NCI-H460 (cell line): ENCODE data around the gene AK8. TPM values are rescaled to one million over a fixed set of nuclear protein-coding genes. Genes with fewer than 3 reads are reported as not detected.
"Not testable (repeated sequence)": the region's sequence is repeated elsewhere in the genome, so short reads cannot be mapped to it uniquely, and the experiment has no call there.

ENCODE experiments used
- DNase-seq: peaks from one replicate; pipeline ENCODE4 v3.0.0-alpha.2; 2016; ENCODE audit warnings: low read depth; ENCODE audit errors: extremely low read depth
- total RNA-seq: library from RNA; depleted of rRNA; stranded (reverse); fragments of >200 nt; shearing (Covaris generic); gene quantifications from 2 replicates; pipeline ENCODE4 v1.2.3, GENCODE V29; 2014

AK8 gene
- total RNA-seq, 1 experiment from 2014 or later: 0.42 TPM

DNA sequence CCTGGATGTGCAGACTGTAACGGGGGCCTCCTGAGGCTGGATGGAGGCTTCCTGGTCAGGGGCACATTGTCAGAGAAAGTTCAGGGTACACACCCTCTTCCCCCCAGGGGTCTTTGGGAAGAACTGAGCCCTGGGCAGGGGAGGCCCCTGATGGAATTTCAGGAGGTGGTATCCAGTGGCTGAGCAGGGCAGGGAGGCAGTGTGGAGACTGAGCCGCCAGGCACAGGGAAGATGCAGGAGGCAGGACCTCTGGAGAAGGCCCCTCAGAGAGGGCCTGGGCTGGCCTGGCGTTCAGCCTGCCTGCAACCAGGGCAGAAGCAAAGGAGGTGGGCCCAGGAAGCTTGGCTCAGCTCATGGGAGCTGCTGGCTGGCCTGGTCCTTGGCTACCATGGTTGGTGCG lies 154.3 kb downstream of the AK8 start:
- DNase-seq: no peak

DNA sequence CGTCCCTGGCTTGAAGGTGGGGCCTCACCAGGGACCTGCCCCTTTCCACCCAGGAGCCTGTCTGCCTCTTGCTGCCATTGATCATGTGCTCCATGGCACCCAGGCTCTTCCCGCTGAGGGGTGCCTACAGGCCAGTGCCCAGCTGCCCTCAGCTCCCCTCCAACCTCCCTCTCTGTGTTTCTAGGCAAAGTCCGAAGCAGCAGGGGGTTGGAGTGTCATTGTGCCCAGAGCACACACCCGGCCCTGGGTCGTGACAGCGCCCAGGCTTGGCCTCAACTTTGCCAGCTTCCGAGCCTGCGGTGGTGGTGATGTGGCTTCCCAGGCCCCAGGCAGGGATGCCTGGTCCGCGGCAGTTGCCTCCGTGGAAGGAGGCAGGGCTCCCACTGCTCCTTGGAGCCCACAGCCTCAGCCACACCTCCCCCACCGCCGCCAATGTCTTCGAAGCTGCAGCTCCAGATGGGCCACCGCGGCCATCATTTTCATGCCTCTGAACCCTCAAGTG lies 155.5 kb downstream of the AK8 start:
- no peak for DNase-seq

DNA sequence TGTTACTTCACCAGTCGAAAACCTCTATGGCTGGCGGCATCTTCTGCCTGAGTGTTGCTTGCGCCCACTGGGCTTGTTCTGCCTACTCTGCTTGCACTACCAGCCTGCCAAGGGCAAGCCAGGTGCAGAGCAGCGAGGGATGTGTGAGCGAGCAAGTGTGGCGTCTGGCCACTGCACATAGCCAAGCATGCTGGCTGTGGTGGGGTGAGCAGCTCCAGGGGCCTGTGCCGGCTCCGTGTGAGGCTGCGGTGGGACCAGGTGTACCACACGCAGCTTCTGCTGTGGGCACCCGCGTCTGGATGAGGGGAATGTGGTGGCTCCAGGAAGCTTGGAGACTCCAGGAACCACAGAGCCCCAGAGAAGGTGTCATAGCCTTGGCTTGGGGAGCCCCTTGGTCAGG lies 156.4 kb downstream of the AK8 start:
- DNase-seq: no peak

DNA sequence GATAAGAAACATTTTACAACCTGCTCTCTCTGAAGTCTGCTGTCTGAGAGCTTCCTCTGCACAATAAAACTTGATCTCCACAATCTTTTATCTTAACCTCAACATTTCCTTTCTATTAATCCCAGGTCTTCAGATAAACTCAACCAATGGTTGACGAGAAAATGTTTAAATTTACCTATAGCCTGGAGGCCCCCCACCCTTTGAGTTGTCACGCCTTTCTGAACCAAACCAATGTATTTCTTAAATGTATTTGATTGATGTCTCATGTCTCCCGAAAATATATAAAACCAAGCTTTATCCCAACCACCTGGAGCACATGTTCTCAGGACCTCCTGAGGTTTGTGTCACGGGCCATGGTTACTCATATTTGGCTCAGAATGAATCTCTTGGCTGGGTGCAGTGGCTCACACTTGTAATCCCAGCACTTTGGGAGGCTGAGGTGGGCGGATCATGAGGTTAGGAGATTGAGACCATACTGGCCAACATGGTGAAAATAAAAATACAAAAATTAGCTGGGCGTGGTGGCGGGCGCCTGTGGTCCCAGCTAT lies 159.6 kb downstream of the AK8 start:
- DNase-seq: not testable (repeated sequence)

DNA sequence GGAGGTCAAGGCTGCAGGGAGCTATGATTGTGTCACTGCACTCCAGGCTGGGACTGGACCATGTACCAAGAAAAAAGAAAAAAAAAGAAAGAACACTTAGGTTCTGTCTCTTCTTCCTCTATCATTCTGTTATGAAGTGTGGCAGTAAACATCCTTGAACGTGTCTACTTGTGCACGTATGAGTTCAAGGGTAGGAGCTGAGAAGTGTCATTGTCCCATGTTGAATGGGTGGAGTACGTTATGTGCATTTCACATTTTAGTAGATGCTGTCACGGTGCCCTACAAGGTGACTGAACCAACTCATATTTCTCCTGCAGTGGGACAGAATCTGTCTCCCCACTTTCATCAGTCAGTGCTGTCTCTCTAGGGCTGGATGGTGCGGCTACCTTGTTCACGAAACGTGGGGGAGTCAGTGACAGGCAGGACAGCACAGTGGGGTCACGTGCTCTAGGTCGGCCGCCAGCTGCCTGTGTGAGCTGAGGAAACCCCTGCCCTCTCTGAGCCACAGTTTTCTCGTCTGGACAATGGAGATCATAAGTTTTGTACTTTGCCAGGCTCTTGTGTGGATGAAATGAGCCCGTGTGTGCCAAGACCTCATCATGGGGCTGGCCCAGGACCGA lies 160.6 kb downstream of the AK8 start:
- DNase-seq: no peak

DNA sequence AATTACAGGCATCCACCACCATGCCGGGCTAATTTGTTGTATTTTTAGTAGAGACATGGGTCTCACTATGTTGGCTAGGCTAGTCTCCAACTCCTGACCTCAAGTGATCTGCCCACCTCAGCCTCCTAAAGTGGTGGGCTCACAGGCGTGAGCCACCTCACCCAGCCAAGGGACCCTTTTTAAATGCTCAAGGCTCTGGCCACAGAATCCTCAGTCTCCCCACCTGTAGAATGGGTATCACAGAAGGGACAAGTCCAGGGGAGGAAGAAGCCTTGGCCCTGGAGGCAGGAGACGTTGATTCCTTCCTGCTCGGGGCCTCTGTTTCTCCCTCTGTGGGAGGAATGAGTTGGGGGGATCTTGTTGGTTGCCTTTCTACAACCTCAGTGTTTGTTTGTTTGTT lies 162.1 kb downstream of the AK8 start:
- no peak for DNase-seq

DNA sequence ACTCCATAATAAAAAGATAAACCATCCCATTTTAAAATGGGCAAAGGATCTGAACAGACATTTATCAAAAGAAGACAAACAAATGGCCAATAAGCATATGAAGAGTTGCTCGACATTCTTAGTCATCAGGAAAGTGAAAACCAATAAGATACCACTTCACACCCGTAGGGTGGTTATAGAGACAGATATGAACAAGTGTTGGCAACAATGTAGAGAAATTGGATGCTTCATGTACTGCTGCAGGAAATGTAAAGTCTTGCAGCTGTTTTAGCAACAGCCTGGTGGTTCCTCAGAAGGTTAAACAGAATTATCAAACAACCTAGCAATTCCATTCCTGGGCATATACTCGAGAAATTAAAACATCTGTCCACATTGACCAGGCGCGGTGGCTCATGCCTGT lies 165.3 kb downstream of the AK8 start:
- no peak for DNase-seq

DNA sequence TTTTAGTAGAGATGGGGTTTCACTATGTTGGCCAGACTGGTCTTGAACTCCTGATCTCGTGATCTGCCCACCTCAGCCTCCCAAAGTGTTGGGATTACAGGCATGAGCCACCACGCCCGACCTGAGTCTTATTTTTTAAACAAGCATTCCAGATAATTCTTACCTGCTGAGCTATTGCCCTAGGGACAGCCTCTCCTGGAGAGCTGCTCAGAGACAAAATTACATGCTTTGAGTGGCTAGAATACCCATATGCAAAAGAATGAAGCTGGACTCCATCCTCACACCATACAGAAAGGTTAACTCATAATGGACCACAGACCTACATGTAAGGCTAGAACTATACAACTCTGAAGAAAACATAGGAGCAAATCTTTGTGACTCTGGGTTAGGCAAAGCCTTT lies 166.2 kb downstream of the AK8 start:
- DNase-seq: no peak

DNA sequence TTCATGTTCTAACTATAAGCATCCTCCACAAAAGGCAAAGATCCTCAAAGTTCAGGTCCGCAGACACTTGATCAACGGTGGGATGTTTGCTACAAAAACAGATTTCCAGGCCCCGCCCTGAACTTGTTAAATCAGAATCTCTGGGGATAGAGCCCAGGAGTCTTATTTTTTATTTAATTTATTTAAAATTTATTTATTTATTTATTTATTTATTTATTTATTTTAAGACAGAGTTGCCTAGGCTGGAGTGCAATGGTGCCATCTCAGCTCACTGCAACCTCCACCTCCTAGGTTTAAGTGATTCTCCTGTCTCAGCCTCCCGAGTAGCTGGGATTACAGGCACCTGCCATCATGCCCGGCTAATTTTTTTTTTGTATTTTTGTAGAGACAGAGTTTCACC lies 166.9 kb downstream of the AK8 start:
- DNase-seq: not testable (repeated sequence)

DNA sequence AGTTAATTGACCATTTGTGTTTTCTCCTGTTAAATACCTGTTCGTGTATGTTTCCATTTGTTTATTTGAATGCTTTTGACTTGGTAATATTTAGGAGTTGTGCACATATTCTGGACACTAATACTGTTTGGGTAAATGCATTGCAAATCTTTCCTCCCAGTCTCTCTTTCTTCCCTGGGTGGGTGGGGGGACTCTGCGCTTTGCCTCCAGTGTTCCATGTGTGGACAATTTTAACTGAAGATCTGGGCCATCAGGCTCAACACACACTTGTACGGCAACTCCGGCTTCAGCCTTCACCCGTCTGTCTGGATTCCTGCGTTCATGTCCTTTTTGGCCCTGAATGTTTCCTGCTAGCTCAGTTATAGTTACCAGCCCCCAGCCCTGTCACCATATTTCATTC lies 167.8 kb downstream of the AK8 start:
- DNase-seq: no peak

DNA sequence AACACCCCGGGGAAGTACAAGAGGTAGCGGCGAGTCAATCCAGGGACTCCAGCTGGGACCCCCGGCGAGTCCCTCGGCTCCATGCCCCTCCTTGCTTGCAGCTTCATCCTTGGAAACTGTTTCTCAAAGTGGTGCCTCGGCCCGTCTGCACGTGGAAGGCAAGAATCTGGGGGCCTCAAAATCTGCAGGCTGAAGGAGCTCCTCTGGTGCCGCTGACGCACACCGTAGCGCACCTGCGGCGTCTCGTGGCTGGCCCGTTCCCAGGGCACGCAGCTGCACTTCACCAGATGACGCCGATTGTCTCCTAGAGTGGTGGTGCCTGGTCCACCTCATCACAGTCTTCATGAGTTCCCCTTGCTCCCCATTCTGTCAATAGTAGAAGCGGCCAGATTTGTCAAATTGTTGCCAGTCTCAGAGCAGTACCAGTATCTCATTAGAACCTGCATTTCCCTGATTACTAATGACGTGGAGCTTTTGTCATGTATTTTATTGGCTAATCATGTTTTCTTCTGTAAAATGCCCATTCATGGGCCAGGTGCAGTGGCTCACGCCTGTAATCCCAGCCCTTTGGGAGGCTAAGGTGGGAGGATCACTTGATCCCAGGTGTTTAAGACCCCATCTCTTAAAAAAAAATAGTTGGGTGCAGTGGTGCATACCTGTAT lies 169.2 kb downstream of the AK8 start:
- no peak for DNase-seq

DNA sequence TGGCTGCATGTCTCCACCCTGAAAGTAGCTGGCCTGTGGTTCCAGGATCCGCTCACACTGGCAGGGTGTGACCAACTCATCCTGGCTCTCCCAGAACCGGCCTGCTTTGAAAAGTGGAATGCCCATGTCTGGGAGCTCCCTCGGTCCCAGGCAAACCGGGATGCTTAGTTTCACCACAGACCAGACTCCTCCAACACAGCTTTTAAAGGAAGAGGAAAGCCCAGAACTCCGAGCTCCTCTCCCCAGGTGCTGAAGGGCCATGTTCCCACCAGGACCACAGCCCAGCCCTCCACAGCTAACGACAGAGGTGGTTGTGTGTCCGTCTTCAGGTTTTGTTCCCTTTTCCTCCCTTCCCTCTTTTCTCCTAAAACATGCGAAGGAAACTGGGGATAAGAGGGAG lies 169.8 kb downstream of the AK8 start:
- no peak for DNase-seq

DNA sequence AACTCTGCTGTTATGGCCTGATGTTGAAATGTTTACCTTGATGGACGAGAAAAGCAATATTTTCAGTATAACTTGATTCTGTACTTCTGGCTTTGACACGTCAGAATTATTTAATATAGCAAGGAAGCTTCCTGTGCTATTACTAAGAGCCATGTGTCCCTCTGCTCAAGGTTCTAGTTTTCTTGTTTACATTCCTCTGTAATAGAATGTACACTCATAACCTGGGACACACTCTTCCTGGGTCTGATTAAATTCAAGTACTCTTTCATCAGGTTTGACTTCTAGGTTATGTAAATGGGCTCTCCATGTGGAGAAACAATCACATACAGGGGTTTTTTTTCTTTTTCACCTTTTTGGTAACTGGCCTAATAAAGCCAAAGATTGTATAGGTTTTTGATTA lies 174.7 kb downstream of the AK8 start:
- no peak for DNase-seq

DNA sequence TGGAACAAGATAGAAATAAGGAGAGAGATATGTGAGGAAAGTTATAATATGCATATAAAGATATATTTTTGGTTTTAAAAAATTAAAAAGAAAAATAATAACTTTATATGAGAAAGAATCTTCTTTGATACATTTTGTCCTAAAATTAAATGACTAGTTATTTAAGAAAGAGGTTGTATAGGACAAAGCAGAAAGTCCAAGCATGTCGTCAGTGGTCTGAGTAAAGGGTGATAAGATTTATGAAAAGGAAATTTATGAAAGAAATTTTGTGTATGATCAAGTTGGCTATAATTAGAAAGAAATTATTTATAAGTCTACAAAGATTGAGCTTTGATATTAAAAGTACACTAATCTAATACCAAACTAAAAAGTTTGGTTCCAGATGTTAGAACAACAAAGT lies 175.8 kb downstream of the AK8 start:
- DNase-seq: no peak

DNA sequence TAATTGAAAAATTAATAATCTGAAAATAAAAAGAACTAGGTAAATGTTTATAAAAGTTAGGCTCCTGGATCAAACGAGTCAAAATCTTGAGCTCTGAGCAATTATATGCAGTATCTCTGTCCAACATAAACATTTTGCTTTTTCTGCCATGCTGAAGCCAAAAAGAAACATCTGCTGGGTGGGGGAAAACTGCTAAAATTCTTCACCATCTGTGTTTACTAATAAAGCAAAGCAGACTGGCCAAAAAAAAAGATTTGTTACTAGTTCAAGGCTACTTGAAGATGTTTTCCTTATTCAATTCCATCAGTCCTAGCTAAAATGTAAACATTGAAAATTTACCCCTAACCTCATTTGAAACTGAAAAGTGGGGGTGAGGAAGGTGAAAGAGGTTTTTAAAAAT lies 178.1 kb downstream of the AK8 start:
- no peak for DNase-seq

DNA sequence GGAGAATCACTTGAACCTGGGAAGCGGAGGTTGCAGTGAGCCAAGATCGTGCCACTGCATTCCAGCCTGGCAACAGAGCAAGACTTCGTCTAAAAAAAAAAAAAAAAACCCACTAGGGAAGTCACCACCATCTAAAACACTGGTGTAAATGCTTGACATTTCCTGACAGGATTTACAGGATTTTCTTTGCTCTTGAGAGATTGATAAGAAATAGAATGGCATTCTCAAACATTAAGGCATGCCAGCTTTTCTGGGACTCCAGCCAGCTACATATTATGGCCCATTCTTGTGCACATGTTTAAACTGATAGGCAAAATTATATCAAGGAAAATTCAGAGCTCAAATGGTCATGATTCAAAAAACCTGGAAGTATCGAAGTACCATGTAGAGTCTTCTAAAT lies 179.1 kb downstream of the AK8 start:
- DNase-seq: no peak

DNA sequence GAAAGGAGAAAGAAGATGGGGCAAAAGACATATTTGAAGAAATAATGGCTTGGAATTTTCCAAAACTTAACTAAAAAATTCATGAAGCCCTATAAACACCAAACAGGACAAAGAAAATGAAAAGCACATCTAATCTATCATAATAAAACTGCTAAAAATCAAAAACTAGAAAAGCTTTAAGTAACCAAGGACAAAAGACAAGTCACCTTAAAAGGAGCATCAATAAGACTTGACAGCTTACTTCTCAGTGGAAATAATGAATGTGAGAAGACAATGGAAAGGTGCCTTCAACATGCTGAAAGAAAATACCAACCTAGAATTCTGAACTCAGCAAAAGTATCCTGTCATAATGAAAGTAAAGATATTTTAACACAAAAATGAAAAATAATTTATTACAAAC lies 180.9 kb downstream of the AK8 start:
- DNase-seq: no peak

DNA sequence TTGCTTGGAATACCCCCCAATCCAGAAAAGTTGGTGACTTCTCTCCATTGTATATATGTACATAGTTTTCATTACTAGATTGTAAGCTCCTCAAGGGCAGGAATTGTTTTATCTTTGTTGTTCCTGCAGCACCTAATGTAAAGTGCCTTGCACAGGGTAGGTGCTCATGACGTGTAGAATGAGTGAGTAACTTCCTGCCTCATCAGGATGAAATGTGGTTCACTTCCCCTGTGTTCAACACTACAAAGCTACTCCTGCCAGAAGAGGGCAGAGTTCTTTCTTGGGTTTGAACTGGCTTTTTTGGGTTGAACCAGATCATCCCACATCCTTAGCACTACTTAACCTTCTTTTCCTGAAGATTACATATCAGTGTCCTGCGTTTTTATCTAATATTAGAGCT lies 183.9 kb downstream of the AK8 start:
- DNase-seq: no peak

DNA sequence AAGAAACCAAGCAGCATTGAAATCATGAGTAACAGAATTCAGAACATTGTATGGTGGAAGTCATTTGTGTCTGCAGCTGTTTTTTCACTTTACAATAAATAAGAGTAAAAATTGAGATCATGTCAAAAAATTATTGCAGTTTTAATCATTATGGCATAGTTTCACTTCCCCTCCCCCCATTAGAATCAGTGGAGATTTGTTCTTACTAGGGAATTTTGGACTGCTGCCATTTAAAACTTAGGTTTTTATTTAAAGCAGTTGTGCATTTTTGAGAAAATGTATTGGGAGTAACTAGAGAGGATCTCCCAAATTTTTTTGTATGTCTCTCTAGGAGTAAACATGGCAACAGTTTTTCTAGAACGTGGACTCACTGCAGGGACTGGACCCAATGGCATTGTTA lies 187.4 kb downstream of the AK8 start:
- DNase-seq: no peak

DNA sequence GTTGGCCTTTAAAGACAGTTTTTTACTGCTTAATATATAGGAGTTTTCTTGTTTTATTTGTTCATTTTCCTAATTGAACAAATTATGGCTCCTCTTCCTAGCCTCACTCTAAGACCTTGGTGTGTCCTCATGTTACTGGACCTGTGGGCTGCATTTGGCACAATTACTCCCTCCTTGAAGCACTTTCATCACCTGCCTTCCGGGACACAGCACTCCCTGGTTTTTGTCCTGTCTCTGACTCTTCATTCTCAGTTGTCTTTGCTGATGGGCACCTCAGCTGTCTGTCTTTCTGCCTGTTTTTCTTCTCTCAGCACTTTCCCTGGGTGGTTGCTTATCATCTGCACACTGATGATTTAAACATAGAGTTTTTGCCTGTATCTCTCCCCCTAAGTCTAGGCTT lies 194.2 kb downstream of the AK8 start:
- no peak for DNase-seq

DNA sequence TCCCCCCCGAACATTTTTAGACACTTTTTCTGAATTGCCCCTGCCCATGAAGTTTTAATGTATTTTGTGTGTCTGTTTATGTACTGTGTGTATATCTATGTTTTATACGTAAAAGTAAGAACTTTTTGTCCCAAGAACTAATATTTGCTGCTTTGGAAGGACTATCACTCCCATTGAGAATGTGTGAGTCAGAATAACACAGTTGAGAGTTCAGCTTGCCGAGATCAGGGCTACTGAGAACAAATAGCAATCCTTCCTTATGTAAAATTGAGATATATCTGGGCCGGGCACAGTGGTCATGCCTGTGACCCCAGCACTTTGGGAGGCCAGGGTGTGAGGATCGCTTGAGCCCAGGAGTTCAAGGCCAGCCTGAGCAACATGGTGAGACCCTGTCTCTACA lies 196.5 kb downstream of the AK8 start:
- no peak for DNase-seq

DNA sequence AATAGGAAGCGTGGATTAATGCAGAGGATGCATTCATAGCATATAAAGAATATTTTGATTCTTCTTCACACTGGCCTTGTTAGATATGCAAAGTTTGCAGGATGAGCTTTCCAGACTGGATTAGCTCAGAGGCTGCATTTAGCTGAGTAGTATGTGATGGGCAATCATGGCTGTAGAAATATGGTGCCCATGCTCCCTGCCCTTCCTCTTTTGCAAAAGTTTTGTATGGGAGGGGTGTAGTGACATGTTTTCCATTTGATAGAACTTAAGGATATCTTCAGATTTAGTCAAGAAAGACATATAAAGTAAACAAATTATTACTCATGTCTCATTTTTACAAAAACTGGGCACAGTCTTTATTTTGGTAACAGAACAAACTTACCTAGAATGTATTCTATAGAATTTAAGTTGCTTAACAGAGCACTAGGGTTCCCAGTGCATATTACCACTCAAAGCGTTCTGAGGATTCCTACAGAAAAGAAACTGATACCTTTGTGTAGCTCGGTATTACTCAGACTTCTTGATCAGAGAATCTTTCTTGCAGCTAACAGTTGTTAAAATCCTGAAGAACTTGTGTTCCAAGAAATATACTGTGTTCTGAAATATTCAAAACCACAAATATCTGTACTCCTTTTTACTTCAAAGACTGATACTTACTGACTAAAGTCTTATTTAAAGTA lies 198.0 kb downstream of the AK8 start:
- no peak for DNase-seq
